Mucosa of descending colon (tissue), 3 donors: Measurements from ENCODE around the gene MSI2. TPM values are rescaled to one million over a fixed set of nuclear protein-coding genes. Genes with fewer than 3 reads are reported as not detected.

Source experiments
- ATAC-seq: fragments of 200-7000 bp; cut with Tn5 transposase; one replicate; pipeline ENCODE4 v1.9.1; 2020; ENCODE audit warnings: mild to moderate bottlenecking, moderate library complexity
- DNase-seq, 3 donors: peaks; one replicate each; pipeline ENCODE4 v3.0.0-alpha.2; 2020
- H3K36me3 ChIP-seq: fragments of 200-600 bp; one replicate; pipeline ENCODE4 v1.8.0; 2021; ENCODE audit warnings: low read depth, mild to moderate bottlenecking
- H3K4me1 ChIP-seq: fragments of 200-600 bp; one replicate; pipeline ENCODE4 v1.8.0; 2021; ENCODE audit warnings: low read depth, mild to moderate bottlenecking
- H3K4me3 ChIP-seq: fragments of 200-600 bp; one replicate; pipeline ENCODE4 v1.8.0; 2021; ENCODE audit warnings: mild to moderate bottlenecking
- H3K9me3 ChIP-seq: fragments of 200-600 bp; one replicate; pipeline ENCODE4 v1.8.0; 2021; ENCODE audit warnings: mild to moderate bottlenecking
- intact Hi-C, 2 donors: fragments of 100-400 bp; cut with DNase I in 1 of 2; cut with micrococcal nuclease in 1 of 2; formaldehyde crosslinking; loops; one replicate each; pipeline versions ENCODE4 v1.11.0 to v1.11.1; 2022; cut with DNase I, micrococcal nuclease
- total RNA-seq, 3 donors: library from RNA; stranded (reverse); fragmentation: NEBNext Ultra II Directional in 2 of 3; extraction: Animal tissue kit (Norgen Biotek cat#: 25700) in 2 of 3; gene quantifications; one replicate each; pipeline versions ENCODE4 v1.2.1 to v1.2.4, GENCODE V29; 2021 to 2023
- TF ChIP-seq, protein P1 (sequence below): fragments of 200-600 bp; IDR thresholded peaks from one replicate; pipeline ENCODE4 v1.8.0; 2022; ENCODE audit warnings: antibody characterized with exemption, mild to moderate bottlenecking
- donor health status: DM: no; HTN: no; CAD: no; lungs with moderate emphysema.
- donor health status: DM: no; HTN: no; CAD: no.
- donor health status: DM: no; HTN: yes; CAD: no.

The MSI2 gene
- total RNA-seq, 3 donors from 2014 or later: 60.0 to 72.6 (median 65.7) TPM

DNA sequence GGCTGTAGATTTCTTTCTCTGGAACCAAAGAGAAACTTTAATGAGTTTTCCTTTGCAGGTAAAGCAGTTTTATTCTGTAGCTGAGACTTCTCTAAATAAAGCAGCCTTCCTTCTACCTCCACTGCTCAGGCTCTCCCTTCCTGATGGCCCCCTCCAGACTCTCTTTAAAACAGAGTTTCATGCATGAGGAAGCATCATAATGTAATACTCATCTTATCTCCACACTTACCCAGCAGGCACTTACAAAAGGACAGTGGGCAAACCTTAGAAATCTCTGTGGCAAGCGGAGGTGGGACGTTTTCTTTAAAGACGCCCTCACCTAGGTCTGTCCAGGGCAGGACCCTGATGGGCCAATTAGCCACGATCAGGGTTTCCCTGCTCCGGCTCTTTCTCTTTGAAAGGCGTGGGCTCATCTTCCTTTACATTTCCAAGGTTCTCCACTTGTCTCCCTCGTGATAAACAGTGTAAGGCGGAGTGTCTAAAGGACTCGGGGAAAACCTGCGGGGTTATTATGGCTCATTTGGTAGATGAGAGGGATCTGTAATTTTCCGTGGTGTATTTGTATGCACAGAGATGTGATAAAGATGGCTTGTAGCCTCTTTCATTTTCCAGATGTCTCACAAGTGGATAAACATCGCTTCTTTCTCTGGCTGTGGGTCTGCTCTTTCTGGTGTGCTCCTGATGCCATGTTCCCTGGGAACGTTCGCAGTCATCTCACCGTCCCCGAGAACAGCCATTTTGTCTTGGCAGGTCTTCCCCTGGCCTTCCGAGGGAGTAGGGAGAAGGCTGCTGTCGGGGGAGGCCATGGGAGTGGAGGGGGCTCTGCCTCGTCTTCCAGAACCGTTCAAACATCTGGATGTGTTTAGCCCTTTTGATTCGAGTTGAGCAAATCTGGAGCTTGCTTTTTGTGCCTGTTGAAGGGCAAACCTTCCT lies 249.8 kb downstream of the MSI2 start:
- DNase-seq (no peak), ATAC-seq (no peak)
- Histone ChIP-seq H3K9me3 (no peaks in the 10 kb centered on the region), H3K4me1 (no peaks in the 10 kb centered on the region), H3K36me3 (no peaks in the 10 kb centered on the region), H3K4me3 (no peak overlapping the region)
- intact Hi-C loops: no loop called here
- TF ChIP-seq, protein P1, sequence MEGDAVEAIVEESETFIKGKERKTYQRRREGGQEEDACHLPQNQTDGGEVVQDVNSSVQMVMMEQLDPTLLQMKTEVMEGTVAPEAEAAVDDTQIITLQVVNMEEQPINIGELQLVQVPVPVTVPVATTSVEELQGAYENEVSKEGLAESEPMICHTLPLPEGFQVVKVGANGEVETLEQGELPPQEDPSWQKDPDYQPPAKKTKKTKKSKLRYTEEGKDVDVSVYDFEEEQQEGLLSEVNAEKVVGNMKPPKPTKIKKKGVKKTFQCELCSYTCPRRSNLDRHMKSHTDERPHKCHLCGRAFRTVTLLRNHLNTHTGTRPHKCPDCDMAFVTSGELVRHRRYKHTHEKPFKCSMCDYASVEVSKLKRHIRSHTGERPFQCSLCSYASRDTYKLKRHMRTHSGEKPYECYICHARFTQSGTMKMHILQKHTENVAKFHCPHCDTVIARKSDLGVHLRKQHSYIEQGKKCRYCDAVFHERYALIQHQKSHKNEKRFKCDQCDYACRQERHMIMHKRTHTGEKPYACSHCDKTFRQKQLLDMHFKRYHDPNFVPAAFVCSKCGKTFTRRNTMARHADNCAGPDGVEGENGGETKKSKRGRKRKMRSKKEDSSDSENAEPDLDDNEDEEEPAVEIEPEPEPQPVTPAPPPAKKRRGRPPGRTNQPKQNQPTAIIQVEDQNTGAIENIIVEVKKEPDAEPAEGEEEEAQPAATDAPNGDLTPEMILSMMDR: no peak

DNA sequence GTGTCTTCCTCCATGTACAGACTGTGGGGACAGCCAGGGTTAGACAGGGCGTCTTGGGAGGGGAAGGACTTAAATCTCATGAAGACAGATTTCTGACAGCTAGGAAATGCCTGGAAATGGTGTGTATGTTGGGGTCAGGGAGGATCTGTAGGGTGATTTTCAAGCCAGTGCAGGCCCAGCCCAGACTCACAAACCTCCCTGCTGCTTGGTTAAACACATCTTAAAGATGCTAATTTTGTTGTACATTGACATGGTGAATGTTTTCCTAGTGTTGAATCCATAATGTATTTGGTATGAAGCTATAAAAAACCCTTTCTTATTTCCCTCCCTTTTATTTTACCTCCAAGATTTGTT lies 250.4 kb downstream of the MSI2 start:
- no peaks in the 10 kb centered on the region for H3K36me3 ChIP-seq
- H3K4me3 ChIP-seq: no peak overlapping the region
- TF ChIP-seq, protein P1: no peak
- no peaks in the 10 kb centered on the region for H3K4me1 ChIP-seq
- no peak for DNase-seq
- intact Hi-C loops: no loop called here
- no peak for ATAC-seq
- H3K9me3 ChIP-seq: no peaks in the 10 kb centered on the region

DNA sequence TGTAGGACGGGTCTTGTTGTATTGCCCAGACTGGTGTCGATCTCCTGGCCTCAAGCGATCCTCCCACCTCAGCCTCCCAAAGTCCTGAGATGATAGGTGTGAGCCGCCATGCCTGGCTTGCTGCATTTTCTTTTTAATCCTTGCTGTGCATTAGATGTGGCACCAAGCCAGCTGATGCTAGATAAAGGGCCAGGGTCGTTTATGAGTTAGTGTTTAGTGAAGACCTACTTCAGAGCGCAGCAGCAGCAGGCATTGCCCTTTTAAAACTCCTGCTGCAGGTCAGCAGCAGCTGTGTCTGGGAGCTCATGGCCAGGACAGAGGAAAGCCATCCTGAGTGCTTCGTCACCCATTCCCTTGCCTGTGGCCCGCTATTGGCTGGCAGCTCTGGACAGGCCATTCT lies 251.5 kb downstream of the MSI2 start:
- intact Hi-C loops: no loop called here
- ATAC-seq (no peak), DNase-seq (no peak)
- Histone ChIP-seq H3K36me3 (no peaks in the 10 kb centered on the region), H3K9me3 (no peaks in the 10 kb centered on the region), H3K4me1 (no peaks in the 10 kb centered on the region), H3K4me3 (no peak overlapping the region)
- TF ChIP-seq, protein P1: no peak

DNA sequence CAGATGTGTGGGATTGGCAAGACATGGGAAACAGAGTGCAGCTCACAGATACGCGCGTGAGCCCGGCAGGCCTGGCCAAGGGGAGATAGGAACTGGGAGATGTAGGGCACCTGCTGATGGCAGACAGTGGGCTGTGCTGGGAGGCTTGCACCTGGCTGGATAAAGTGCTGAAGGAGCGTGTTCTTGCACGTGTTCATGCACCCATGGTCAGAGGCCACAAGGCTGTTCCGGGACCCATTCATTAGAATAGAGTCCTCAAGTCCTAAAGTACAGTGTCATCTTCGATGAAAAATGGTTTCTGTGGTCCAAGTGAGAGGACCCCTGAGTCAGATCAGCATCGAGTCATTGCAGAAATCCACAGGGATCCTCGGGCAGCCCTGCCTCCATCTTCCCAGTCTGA lies 252.3 kb downstream of the MSI2 start:
- intact Hi-C loops: no loop called here
- Histone ChIP-seq H3K9me3 (no peaks in the 10 kb centered on the region), H3K4me3 (no peak overlapping the region), H3K4me1 (no peaks in the 10 kb centered on the region), H3K36me3 (no peaks in the 10 kb centered on the region)
- DNase-seq (no peak), ATAC-seq (no peak)
- TF ChIP-seq, protein P1: no peak

DNA sequence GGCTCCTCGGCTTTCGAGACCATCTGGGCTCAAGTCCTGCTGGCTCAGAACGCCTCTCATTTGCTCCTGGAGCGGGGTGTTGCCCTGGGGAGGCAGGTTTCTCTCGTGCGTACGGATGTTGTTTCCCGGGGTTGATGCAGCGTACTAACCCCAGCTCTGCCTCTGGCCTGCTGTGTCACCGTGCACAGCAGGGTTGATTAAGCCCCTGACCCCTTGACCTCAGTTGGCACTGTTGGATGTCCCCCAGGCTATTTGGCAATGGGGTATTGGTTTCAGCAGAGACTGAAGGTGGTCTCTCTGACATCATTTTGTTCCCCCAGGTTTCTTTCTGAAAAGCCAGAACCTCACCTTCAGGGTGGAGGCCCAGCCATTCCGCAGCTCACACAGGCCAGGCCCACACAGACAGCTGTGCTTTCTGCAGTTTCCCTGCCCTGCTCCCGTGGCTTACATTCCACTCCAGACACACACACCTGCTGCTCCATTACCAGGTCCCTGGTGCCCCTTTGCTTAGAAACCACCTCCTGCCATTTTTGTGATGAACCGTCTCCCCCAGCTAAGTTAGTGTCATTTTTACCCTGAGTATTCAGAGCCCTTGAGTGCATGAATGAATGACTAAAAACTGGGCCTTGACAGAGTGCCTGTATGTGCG lies 255.3 kb downstream of the MSI2 start:
- ATAC-seq (no peak), DNase-seq (no peak)
- H3K4me1 ChIP-seq: no peaks in the 10 kb centered on the region
- no peaks in the 10 kb centered on the region for H3K36me3 ChIP-seq
- no peaks in the 10 kb centered on the region for H3K9me3 ChIP-seq
- no peak overlapping the region for H3K4me3 ChIP-seq
- intact Hi-C loops: no loop called here
- TF ChIP-seq, protein P1: no peak
